AG08395 (cell line): Measurements from ENCODE around the gene DUS4L.
"Not testable (repeated sequence)": the region's sequence is repeated elsewhere in the genome, so short reads cannot be mapped to it uniquely, and the experiment has no call there.

Source experiments
- DNase-seq: peaks from one replicate; pipeline ENCODE4 v3.0.0; 2012; ENCODE audit warnings: mixed read lengths, low spot score

Gene DUS4L, protein sequence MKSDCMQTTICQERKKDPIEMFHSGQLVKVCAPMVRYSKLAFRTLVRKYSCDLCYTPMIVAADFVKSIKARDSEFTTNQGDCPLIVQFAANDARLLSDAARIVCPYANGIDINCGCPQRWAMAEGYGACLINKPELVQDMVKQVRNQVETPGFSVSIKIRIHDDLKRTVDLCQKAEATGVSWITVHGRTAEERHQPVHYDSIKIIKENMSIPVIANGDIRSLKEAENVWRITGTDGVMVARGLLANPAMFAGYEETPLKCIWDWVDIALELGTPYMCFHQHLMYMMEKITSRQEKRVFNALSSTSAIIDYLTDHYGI

DNA sequence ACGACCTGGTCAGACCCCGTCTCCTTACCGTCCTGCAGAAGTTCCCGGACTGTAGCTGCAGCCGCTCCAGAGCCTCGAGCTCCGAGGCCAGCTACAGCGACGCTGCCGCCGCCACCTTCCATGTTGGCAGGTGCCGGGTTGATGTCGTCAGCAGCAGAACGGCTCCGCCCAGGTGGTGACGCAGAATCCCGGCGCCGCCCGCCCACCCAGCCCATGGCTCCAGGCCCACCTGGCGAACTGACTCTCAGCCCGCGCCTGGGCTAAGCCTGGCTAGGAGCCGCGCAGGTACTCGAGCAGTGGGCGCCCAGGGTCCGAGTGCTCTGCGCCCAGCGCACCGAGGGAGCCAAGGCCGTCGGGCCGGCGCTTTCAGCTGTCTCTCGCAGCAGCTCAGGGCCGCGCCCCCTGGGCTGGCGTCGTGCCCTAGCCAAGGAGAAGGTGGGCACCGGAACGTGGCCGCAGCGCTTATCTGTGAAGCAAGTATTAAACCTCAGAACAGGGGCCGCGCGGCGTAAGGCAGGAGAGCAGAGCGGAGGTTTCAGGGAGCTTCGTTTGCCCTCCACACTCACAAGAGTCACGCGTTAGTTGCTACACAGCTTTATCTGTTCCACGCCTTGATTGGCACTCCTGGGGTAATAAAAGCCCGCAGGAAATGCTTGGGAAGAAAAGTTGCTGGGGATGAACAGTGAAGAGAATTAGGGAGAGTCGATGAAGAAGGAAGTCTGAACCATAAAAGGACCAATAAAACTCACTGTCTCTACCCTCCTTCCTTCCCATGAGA lies at the start of gene DUS4L, which contains the start of gene COG5:
Gene DUS4L (plus strand): TSS at position 197 of the 778 bp plus-strand sequence. CDS start 3,100 bp downstream, outside the sequence.
Gene COG5 (minus strand): TSS at position 146 of the 778 bp plus-strand sequence. CDS start 24 bp downstream, at position 122.
- peak; percentile 83 for DNase-seq

DNA sequence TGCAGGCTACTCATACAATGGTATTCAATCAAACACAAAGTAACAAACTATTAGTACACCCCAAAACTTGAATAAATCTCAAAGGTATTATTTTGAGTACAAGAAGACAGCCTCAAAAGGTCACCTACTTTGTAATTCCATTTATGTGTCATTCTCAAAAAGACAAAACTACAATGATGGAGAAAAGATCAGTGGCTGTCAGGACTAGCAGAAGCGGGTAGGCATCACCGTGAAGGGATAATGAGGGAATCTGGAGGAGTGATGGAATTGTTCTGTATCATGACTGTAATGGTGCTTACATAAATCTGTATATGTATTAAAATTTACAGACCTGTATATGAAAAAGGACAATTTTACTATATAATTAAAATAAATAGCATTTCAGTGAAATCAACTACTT lies 37.1 kb upstream of the DUS4L start:
- DNase-seq: no peak

DNA sequence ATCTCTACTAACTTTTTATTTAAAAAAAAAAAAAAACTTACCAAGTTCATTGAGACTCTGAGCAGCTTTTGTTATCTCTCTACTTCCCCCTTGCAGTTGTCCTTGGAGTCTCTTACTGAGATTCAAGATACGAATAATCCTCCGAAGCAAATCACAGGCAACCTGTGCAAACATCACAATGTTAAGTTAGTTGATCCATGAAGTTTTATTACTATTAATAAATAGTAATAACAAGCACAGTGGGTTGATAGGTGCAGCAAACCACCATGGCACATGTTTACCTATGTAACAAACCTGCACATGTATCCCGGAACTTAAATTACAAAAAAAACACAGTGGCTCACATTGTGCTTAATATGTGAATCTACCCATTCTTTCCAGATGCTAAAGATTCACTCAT lies 36.6 kb upstream of the DUS4L start:
- no peak for DNase-seq

DNA sequence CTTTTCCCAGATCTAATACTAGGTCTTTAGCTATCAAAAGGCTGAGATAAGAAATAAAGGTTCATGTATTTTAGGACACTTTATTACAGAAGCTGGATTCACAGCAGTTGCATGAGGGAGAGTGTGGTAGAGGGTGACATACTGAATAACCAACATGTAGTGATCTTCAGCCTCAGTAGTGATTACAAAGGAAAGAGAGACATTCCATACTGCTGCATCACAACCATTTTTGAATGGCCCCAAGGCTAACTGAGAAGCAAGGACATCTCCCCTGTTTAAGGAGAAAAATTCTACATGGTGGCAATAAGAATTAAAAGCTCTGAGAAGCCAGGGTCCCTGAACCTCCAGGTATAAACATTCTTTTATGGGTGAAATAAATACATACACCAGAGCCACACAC lies 35.3 kb upstream of the DUS4L start:
- peak; percentile 70 for DNase-seq

DNA sequence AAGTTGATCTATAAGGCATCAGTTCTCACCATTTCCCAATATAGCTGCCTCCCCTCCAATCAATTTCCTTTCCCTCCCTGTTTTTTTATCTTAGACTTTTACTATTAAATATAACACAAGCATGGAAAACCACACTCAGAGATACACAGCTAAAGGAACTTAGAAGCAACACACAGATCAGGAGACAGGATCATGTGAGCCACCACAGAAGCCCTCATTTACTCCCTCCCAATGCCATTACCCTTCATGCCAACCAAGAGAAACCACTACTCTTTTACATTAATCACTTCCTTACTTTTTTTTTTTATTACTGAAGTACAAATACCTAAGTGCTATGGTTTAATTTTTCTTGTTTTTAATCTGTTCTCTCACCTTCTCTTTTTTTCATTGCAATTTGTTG lies 33.0 kb upstream of the DUS4L start:
- DNase-seq: no peak

DNA sequence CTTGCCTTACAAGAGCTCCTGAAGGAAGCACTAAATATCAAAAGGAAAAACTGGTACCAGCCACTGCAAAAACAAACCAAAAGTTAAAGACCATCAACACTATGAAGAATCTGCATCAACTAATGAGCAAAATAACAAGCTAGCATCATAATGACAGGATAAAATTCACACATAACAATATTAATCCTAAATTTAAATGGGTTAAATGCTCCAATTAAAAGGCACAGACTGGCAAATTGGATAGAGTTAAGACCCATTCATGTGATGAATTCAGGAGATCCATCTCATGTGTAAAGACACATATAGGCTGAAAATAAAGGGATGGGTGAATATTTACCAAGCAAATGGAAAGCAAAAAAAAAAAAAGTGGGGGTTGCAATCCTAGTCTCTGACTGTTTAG lies 29.6 kb upstream of the DUS4L start:
- DNase-seq: no peak

DNA sequence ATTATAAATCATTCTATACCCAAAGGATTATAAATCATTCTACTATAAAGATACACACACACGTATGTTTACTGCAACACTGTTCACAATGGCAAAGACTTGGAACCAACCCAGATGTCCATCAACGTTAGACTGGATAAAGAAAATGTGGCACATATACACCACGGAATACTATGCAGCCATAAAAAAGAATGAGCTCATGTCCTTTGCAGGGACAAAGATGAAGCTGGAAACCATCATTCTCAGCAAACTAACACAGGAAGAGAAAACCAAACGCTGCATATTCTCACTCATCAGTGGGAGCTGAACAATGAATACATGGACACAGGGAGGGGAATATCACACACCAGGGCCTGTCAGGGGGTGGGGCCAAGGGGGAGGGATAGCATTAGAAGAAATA lies 26.5 kb upstream of the DUS4L start:
- not testable (repeated sequence) for DNase-seq

DNA sequence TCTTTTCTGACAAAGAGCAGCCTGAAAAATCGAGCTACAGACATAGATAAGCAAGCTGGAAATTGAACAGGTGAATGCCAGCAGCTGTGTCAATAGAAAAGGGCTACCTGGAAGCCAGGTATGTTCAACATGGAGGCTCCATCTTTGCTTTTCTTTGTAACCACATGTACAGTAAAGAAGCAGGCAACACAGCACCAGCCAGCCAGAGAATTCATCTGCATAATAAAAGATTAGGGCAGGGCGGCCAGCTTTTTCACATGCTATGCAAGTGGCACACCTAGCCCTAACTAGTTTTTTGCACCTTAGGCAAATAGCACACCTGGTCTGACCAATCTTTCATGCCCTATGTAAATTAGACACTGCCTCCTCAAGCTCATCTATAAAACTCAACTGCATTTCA lies 25.8 kb upstream of the DUS4L start:
- DNase-seq: no peak

DNA sequence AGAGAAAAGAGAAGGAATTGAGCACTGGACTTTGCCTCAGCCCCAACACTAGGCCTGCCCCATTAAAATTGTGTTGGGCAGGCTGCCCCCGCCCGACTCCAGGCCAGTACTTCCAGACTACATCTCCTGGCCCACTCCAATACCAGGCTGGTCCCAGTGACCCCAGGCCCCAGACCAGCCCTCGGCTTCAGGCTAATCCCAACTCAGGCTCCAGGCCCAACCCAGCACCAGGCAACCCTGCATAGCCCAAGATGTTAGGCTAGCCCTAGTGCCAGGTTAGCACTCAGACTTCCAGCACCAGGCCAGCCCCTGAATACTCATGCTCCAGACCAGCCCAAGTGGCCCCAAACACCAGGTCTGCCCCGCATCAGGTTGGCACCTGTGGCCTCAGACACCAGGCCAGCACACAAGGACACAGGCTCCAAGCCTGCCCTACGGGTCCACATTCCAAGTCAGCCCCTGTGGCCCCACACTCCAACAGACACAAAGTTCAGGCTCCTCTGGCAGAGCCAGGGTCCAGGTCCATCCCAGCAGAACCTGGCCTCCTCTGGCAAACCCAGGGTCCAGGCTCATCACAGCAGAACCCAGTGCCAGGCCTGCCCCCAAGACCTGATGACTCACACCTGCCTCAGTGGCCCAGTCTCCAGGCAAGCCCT lies 20.3 kb upstream of the DUS4L start:
- DNase-seq: no peak

DNA sequence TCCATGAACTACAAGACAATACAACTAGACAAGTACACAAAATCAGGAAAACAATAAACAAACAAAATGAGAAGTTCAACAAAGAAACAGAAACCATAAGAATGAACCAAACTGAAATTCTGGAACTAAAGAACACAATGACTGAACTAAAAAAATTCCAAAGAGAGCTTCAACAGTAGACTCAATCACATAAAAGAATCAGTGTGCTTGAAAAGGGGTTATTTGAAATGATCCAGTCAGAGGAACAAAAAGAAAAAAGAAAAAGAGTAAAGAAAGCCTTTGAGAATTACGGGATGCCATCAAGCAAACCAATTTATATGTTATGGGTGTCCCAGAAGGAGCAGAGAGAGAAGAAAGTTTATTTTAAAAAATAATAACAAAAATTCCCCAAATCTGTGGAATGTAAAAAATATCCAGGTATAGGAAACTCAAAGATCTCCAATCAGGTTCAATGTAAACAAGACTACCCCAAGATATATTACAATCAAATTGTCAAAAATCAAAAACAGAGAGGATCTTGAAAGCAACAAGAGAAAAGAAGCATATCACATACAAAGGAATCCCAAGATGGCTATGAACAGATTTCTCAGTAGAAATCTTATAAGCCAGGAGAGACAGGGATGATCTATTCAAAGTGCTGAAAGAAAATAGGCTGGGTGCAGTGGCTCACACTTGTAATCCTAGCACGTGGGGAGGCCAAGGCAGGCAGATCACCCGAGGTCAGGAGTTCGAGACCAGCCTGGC lies 18.8 kb upstream of the DUS4L start:
- no peak for DNase-seq

DNA sequence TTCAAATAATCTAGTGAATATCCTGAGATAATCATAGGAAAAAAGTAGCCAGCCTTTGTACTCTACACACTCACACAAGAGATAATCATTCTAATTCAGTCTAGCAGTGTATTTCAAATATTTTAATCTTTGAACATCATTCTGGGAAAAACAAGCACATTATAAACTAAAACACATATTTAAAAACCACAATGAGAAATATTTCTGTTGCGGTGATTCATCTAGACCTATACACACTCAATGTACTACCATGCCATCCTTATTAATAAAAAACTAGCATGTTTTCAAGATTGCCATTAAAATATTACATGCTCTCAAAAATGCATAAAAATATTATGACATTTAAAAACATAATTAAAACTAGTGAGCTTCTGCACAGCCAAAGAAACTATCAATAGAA lies 11.8 kb upstream of the DUS4L start:
- no peak for DNase-seq

DNA sequence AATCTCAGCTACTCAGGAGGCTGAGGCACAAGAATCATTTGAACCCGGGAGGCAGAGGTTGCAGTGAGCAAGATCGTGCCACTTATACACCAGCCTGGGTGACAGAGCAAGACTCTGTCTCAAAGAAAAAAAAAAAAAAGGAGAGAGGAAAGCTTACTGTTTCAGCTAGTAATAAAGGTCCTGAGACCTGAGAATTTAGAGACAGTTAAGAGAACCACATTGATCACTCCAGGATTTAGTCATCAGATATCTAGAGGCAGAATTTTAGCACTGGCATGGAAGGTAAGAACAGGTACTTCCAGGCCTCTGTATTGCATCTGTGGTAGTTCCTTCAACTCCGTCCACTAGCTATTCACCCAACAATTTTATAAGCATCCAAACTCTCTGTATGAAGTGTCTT lies 7.9 kb upstream of the DUS4L start:
- DNase-seq: no peak

DNA sequence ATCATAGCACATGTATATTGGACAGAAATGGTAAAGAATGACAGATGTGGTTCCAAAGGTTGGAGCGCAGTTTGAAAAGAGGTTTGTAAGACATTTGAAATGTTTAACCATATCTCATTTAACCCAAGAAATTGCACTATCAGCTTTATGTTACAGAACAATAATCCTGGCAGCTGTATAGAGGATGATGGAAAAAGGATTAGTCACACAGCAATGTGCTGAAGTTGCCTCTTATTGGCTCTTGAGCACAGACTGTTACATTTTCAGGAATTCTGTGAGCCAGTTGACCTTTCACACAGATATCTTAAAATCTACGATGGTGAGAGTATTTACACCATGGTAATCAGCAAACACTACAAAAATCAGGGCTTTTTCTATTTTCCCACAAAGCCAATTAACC lies 3.9 kb upstream of the DUS4L start:
- DNase-seq: peak; percentile 42

DNA sequence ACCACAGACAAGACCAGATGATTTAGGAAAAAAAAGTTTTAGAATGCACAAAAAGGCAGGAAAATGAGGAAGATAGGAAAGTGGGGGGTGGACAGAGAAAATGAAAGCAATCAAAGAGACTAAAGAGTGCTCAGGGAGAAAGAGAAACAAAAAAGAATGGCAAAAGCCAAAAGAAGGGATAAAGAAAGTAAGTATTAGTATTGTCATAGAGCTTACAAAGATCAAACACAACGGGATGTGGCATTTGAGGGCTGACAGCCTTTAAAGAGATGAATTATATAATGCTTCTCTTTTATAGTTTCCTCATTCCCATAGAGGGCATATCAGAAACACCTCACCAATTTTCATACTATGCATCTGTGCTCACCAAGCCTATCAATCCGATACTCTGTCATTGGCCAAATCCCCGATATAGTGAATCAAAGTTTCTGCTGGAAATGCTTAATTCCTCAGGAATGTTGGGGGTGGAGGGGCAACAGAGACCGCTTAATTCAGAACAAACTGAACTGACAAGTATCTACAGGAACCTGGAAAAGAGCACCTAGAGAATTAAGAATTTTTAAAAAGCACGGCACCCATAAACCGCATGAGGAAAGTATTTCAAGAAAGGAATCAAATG lies 2.8 kb upstream of the DUS4L start:
- DNase-seq: no peak

DNA sequence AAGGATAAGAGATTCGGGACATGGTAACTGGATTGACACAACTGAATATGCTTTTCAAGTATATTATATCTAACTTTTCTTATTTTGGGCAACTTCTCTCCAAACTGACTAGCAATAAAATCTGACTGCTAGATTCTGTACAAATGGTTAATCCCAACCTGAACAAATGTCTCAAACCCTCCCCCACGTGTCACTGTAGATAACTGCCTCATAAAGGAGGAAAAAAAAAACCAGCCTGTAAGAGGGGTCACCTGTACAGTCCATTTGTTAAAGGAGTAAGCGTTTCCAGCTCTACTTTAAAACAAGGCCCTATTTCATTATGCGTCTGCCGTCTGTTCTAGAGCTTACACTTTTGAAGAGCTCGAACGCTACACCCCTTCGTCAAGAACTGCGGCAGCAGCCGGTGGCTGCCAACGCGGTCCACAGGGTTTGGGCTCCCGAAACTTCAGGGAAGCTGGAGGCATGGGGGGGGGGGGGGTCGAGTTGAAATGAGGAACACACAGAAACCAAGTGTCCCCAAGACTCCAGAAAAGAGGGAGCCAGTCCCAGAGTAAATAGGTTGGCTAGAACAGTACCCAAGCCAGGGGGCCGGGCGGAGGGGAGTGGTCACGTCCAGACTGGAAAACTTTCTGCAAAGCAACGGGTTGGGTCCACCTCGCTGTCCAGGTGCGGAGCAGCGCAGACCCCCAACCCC lies 543 bp upstream of the DUS4L start:
- DNase-seq: peak; percentile 21

DNA sequence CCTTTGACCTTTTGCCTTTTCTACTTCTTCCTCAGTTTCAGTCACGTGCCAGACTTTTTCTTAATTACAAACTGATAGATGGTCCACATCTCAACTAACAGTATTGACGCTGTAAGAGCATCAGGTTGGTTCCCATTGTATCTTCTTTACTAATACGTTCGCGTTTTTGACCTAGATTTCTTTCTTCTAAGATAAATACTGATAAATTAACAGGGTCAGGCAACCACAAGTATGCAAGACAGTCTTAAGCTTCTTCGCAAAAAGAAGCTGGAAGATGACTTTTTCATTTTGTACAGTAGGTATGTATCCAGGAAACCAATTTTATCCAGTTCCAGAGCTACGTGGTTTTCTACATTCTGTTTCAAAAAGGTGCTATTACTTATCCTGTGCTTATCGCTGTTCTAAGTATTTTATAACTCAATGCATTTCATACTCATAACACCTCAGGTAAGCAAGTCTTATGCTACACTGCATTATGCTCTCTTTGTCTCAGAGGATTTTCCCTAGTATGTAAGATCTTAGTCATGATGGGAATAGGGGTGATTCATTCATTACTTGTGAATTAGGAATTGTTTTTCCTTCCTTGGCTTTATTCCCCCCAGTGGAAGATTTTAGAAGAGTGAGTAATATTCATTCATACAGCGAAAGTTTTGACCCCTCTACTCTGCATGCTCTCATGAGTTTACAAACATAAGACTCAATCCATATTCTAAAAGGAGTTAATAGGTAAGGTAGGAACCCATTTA lies 955 bp downstream of the DUS4L start:
- peak; percentile 67 for DNase-seq

DNA sequence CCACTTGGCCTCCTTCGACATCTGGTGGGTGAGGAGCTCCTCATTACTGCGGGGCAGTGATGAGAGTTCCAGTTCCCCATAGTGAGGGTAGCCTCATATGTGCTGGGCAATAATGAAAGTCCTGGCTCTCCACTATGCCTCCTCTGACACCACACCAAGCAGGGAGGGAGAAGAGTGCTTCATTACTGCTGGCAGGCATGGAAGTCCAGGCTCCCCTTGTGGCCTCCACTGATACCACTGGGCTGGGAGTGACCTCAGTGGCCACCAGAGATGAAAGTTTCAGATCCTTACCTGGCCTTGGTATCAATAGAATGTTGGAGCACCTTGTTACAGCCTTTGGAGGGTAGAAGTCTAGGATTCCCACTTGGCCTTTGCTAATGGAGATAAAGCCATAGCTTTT lies 6.5 kb downstream of the DUS4L start:
- DNase-seq: no peak

DNA sequence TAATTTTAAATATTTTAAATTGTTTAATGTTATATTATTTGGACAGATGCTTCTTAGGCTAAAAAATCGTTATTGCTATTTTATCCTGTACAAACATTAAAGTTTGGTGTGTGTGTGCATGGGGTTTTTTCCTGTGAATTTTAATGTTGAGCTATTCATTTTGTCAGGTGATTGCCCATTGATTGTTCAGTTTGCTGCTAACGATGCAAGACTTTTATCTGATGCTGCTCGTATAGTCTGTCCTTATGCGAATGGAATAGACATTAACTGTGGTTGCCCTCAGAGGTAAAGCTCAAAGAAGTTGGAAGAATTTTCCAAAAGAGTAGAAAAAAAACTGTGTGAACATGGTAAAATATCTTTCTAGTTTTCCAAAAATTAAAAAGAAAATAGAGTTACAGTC lies 9.8 kb downstream of the DUS4L start:
- DNase-seq: no peak

DNA sequence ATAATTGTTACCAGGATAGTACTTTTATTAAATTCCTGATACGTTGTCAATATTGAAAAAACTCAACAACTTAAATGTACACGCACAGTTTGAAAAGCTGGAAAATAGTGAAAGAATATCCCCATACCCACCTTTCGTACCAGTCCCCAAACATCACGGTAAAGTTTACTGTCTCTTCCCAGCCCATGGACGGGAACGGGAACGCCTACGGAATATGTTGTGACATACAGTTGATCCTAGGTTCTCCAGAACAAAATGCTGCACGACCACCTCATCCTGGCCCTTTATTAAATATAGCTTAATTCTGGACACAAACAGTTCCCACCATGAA lies 15.7 kb downstream of the DUS4L start:
- DNase-seq: peak; percentile 23

DNA sequence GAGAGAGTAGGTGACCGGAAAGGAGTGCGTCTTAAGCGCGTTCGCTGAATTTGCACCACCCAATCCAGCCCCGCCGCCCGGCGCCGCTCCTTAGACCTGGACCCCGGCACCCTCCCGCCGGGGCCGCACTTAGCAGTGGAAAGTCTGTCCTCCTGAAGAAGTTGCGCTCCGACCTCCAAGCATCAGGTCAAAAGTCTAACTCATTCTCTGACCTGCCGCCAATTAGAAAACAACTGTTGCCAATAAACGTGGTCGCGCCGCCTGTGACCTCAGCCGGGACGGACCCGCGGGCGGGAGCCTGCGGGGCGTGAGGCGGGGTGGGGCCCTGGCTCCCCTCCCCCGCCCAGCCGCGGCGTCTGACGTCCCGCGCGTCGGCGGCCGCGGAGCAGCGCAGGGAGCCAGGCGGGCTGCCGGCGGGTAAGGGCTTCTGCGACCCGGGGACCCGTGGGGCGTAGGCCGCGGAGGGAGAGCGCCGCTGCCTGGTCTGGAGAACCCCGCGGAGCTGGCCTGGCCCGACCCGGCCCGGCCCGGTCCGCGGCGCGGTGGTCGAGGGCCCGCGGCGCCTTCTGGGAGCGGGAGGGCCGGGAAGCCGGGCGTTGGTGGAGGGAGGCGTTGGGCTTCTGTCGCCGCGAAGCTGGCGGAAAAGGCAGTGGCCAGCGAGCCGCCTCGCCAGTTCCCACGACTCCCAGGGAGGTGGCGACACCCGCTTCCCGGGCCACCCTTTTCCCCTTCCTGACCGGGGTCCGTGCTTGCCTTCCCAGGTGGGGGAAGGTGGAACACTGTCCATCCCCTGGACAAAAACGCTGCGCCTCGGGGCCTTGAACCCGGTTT lies 16.3 kb downstream of the DUS4L start, which contains the start of gene BCAP29:
Gene BCAP29 (plus strand): TSS at position 362 of the 831 bp plus-strand sequence. CDS start 527 bp downstream, outside the sequence.
- peak; percentile 75 for DNase-seq
